NCI-H526 (cell line): ENCODE results near the gene RABGAP1L.

Source experiments
- DNase-seq, 2 experiments: peaks; one replicate each; lab custom pipeline; 2025; lab: John Stamatoyannopoulos, UW

The RABGAP1L gene

GRCh38 chr1:174197088-174197487 lies 37.8 kb downstream of the RABGAP1L start:
- DNase-seq = no peak

GRCh38 chr1:174197547-174197946 lies 38.2 kb downstream of the RABGAP1L start:
- DNase-seq = no peak

- DNase-seq = no peak
Measured at GRCh38 chr1:174198202-174198601, 38.9 kb downstream of the RABGAP1L start.

GRCh38 chr1:174200746-174201145 lies 41.4 kb downstream of the RABGAP1L start:
- DNase-seq = no peak

GRCh38 chr1:174204697-174205308 lies 45.5 kb downstream of the RABGAP1L start:
- no peak for DNase-seq

GRCh38 chr1:174206148-174206836 lies 47.0 kb downstream of the RABGAP1L start:
- DNase-seq = no peak

GRCh38 chr1:174209347-174210187 lies 50.2 kb downstream of the RABGAP1L start:
- no peak for DNase-seq

- no peak for DNase-seq
Measured at GRCh38 chr1:174211486-174211885, 52.2 kb downstream of the RABGAP1L start.

- no peak for DNase-seq
Measured at GRCh38 chr1:174215766-174216165, 56.4 kb downstream of the RABGAP1L start.

GRCh38 chr1:174217248-174217647 lies 57.9 kb downstream of the RABGAP1L start:
- DNase-seq = no peak

GRCh38 chr1:174217787-174218574 lies 58.7 kb downstream of the RABGAP1L start:
- DNase-seq = peak; percentile 10 to 79

- DNase-seq = no peak
Measured at GRCh38 chr1:174218983-174219382, 59.7 kb downstream of the RABGAP1L start.

- DNase-seq = no peak
Measured at GRCh38 chr1:174219606-174220370, 60.5 kb downstream of the RABGAP1L start.

- no peak for DNase-seq
Measured at GRCh38 chr1:174221681-174222080, 62.4 kb downstream of the RABGAP1L start.

GRCh38 chr1:174222166-174222949 lies 63.0 kb downstream of the RABGAP1L start:
- DNase-seq = no peak

- DNase-seq = no peak
Measured at GRCh38 chr1:174224641-174225040, 65.3 kb downstream of the RABGAP1L start.

- DNase-seq = no peak
Measured at GRCh38 chr1:174225499-174226204, 66.3 kb downstream of the RABGAP1L start.

- DNase-seq = no peak
Measured at GRCh38 chr1:174230399-174230798, 71.1 kb downstream of the RABGAP1L start.

GRCh38 chr1:174232761-174233160 lies 73.4 kb downstream of the RABGAP1L start:
- DNase-seq = no peak
